ENCODE measurements around the gene MTREX. TPM values are rescaled to one million over a fixed set of nuclear protein-coding genes. Genes with fewer than 3 reads are reported as not detected.

MTREX gene
- total RNA-seq, 4 donors from 2014 or later, result 52.4 to 95.1 (median 60.7) TPM

DNA sequence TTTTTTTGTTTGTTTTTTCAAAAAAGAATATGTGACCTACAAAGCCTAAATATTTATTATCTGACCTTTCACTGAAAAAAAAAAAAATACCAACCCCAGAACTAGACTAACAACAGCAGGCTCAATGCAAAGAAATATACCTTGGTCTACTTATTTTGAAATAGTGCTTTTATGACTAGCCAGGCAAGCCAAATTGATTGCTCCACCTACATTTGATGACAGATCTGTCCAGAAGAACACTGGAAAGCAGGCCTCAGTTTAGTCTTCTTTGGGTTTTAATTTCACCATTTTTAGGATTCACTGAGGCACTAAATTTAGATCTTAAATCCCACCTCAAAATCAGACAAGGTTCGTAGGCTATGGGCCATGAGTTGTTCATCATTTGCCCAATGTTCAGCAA, 129.7 kb downstream of the MTREX start:
- H3K27me3 ChIP-seq, result no peaks in the 10 kb centered on the region
- no peak for DNase-seq (ENCODE audit: low spot score in 2 of 2)
- peaks cover 0 to 55% (median 16%) of the 10 kb centered on the region in 4 donors for H3K4me1 ChIP-seq
- peaks cover 0 to 8% (median 0%) of the 10 kb centered on the region in 4 donors for H3K9me3 ChIP-seq
- WGBS, 2 donors, result 55 to 64% methylated on average over 1 of the region's 1 CpG
- peaks cover 0 to 56% (median 0%) of the 10 kb centered on the region in 3 donors for H3K36me3 ChIP-seq
- H3K4me3 ChIP-seq, result no peak overlapping the region
- no peak for TF ChIP-seq EP300 (IDR thresholded peaks at IDR 0.05)
- TF ChIP-seq, protein P1, sequence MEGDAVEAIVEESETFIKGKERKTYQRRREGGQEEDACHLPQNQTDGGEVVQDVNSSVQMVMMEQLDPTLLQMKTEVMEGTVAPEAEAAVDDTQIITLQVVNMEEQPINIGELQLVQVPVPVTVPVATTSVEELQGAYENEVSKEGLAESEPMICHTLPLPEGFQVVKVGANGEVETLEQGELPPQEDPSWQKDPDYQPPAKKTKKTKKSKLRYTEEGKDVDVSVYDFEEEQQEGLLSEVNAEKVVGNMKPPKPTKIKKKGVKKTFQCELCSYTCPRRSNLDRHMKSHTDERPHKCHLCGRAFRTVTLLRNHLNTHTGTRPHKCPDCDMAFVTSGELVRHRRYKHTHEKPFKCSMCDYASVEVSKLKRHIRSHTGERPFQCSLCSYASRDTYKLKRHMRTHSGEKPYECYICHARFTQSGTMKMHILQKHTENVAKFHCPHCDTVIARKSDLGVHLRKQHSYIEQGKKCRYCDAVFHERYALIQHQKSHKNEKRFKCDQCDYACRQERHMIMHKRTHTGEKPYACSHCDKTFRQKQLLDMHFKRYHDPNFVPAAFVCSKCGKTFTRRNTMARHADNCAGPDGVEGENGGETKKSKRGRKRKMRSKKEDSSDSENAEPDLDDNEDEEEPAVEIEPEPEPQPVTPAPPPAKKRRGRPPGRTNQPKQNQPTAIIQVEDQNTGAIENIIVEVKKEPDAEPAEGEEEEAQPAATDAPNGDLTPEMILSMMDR (IDR thresholded peaks at IDR 0.05), result no peak
- TF ChIP-seq POLR2A (IDR thresholded peaks at IDR 0.05), result no peak
- H3K27ac ChIP-seq, result peak overlapping the region; percentile 65 to 92 (median 78)

DNA sequence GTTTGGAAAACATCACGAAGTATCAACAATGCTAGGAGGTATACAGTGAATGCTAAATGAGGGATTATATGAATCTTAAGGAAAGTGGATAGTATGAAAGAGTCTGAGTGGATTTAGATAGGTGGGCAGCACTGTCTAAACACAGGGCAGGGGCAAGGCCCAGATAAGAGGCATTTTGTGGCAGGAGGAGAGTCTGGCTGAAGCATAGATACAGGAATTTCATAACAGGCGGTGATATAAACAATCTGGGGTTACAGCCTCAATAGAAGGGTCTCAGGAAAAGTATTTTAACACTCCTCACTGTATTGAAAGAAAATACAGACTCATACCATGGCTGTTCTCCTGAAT, 130.0 kb downstream of the MTREX start:
- WGBS, 2 donors, result 53 to 64% methylated on average over 2 of the region's 2 CpGs

GRCh38 chr5:55438998-55439397, 131.2 kb downstream of the MTREX start:
- H3K36me3 ChIP-seq, result peaks cover 0 to 42% (median 0%) of the 10 kb centered on the region in 3 donors
- TF ChIP-seq POLR2A (IDR thresholded peaks at IDR 0.05) (no peak), EP300 (IDR thresholded peaks at IDR 0.05) (peak in 1 of 2 donors; percentile 9)
- TF ChIP-seq, protein P1 (IDR thresholded peaks at IDR 0.05), result no peak
- no peaks in the 10 kb centered on the region for H3K9me3 ChIP-seq
- DNase-seq (ENCODE audit: low spot score in 2 of 2), result no peak
- peak overlapping the region; percentile 65 to 92 (median 78) for H3K27ac ChIP-seq
- peaks cover 0 to 55% (median 18%) of the 10 kb centered on the region in 4 donors for H3K4me1 ChIP-seq
- no peak overlapping the region for H3K4me3 ChIP-seq
- no peaks in the 10 kb centered on the region for H3K27me3 ChIP-seq
- WGBS, 2 donors, result 49 to 64% methylated on average over 4 of the region's 4 CpGs

More for the DNA sequence above, 130.0 kb downstream of the MTREX start:
- Histone ChIP-seq H3K27me3 (no peaks in the 10 kb centered on the region), H3K27ac (peak overlapping the region; percentile 65 to 92 (median 78)), H3K4me1 (peaks cover 0 to 55% (median 18%) of the 10 kb centered on the region in 4 donors), H3K4me3 (no peak overlapping the region), H3K36me3 (peaks cover 0 to 52% (median 0%) of the 10 kb centered on the region in 3 donors), H3K9me3 (peaks cover 0 to 8% (median 0%) of the 10 kb centered on the region in 4 donors)
- TF ChIP-seq EP300 (IDR thresholded peaks at IDR 0.05) (no peak), POLR2A (IDR thresholded peaks at IDR 0.05) (no peak)
- TF ChIP-seq, protein P1 (IDR thresholded peaks at IDR 0.05), result no peak
- DNase-seq (ENCODE audit: low spot score in 2 of 2), result no peak

DNA sequence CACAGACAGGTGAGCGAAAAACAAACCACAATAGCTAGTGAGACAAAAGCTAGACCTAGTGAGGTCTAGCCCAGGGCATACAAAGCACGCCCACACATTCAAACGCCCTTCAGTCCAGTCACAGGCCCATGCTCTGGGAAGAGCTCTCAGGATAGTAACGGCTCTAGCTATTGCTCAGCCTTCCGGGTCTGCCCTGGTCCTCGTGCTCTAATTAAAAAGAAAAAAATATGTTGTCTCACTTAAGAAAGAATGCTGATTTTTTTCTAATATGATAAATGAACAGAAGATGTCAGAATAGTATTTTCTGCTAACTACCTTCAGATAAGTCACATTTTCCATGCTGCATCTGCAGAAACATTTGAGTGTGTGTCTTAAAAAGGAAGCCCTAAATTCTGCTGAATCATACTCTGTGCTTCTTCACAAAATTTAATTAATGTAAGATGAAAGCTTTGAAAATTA, 132.4 kb downstream of the MTREX start:
- no peaks in the 10 kb centered on the region for H3K27me3 ChIP-seq
- WGBS, 2 donors, result 59 to 70% methylated on average over 6 of the region's 6 CpGs
- peak overlapping the region in 3 of 4 donors; percentile 65 to 92 (median 86) for H3K27ac ChIP-seq
- peaks cover 0 to 30% (median 0%) of the 10 kb centered on the region in 3 donors for H3K36me3 ChIP-seq
- no peak for DNase-seq (ENCODE audit: low spot score in 2 of 2)
- TF ChIP-seq, protein P1 (IDR thresholded peaks at IDR 0.05), result no peak
- TF ChIP-seq POLR2A (IDR thresholded peaks at IDR 0.05) (no peak), EP300 (IDR thresholded peaks at IDR 0.05) (no peak)
- no peaks in the 10 kb centered on the region for H3K9me3 ChIP-seq
- no peak overlapping the region for H3K4me3 ChIP-seq
- H3K4me1 ChIP-seq, result peaks cover 0 to 55% (median 18%) of the 10 kb centered on the region in 4 donors

DNA sequence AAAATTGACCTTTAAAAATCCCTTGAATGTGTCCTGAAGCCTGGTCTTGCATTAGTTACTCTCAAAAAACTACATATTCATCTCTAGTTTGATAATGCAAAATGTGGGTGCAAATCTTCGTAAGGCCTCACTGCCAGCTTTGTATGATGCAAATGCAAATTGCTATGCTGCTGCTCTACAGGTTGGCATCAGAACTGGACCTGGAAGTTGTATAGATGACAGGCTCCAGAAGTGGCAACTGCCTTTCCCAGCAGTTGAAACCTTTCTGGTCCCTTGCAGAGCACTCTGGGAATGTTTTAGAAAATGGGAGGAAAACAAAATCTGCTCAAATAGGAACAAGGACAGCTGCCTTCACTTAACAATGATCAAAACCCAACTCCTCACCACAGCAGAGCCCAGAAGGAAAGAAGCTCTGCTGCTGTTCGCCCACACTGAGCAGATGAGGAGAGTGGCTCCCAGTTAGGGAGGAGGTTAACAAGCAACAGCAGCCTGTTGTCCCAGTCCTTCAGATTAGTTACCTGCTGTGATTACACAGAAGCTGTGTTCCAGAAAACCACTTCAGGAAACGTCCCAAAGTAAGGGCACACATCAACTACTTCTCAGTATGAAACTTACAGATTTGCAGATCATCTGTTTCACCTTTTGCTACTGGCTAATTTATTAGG, 133.4 kb downstream of the MTREX start:
- H3K36me3 ChIP-seq, result peaks cover 0 to 20% (median 0%) of the 10 kb centered on the region in 3 donors
- 76 to 83% methylated on average over 3 of the region's 3 CpGs for WGBS, 2 donors
- peak overlapping the region in 3 of 4 donors; percentile 65 to 92 (median 86) for H3K27ac ChIP-seq
- H3K4me1 ChIP-seq, result peaks cover 0 to 62% (median 18%) of the 10 kb centered on the region in 4 donors
- no peaks in the 10 kb centered on the region for H3K27me3 ChIP-seq
- no peak for TF ChIP-seq EP300 (IDR thresholded peaks at IDR 0.05)
- TF ChIP-seq POLR2A (IDR thresholded peaks at IDR 0.05), result no peak
- TF ChIP-seq, protein P1 (IDR thresholded peaks at IDR 0.05), result no peak
- H3K9me3 ChIP-seq, result no peaks in the 10 kb centered on the region
- H3K4me3 ChIP-seq, result no peak overlapping the region
- no peak for DNase-seq (ENCODE audit: low spot score in 2 of 2)

Data from tibial nerve (tissue), 4 donors.